IPS DF 19.7 (cell line): ENCODE results near the gene PRLH.

Experiments used
- DNase-seq: peaks from one replicate; pipeline ENCODE4 v3.0.0-alpha.2; 2013; ENCODE audit warnings: low read depth, low spot score

PRLH gene

GRCh38 chr2:237564526-237565131 lies 1.7 kb upstream of the PRLH start:
- no peak for DNase-seq

GRCh38 chr2:237565974-237566373 lies 400 bp upstream of the PRLH start:
- DNase-seq, result no peak

GRCh38 chr2:237567276-237568029 lies 1.1 kb downstream of the PRLH start:
- no peak for DNase-seq

- DNase-seq, result no peak
Observed at GRCh38 chr2:237568121-237568660, 1.8 kb downstream of the PRLH start.

- no peak for DNase-seq
Observed at GRCh38 chr2:237569041-237569440, 2.7 kb downstream of the PRLH start.

GRCh38 chr2:237569896-237570295 lies 3.5 kb downstream of the PRLH start:
- DNase-seq, result no peak

- DNase-seq, result no peak
Observed at GRCh38 chr2:237570776-237571335, 4.5 kb downstream of the PRLH start.

- DNase-seq, result no peak
Observed at GRCh38 chr2:237571551-237571950, 5.2 kb downstream of the PRLH start.

GRCh38 chr2:237572021-237572741 lies 5.8 kb downstream of the PRLH start:
- no peak for DNase-seq

GRCh38 chr2:237572742-237573101 lies 6.3 kb downstream of the PRLH start:
- DNase-seq, result no peak

- DNase-seq, result no peak
Observed at GRCh38 chr2:237573721-237574415, 7.5 kb downstream of the PRLH start.

- no peak for DNase-seq
Observed at GRCh38 chr2:237574467-237574866, 8.1 kb downstream of the PRLH start.

GRCh38 chr2:237574894-237575868 lies 8.8 kb downstream of the PRLH start:
- DNase-seq, result no peak

- DNase-seq, result no peak
Observed at GRCh38 chr2:237575869-237576862, 9.8 kb downstream of the PRLH start.

- DNase-seq, result no peak
Observed at GRCh38 chr2:237576974-237577373, 10.6 kb downstream of the PRLH start.

- DNase-seq, result no peak
Observed at GRCh38 chr2:237577458-237577857, 11.1 kb downstream of the PRLH start.

- DNase-seq, result no peak
Observed at GRCh38 chr2:237577956-237578870, 11.8 kb downstream of the PRLH start.

- no peak for DNase-seq
Observed at GRCh38 chr2:237581326-237581725, 15.0 kb downstream of the PRLH start.
